WTC11 (cell line): ENCODE results near the gene QSOX2. TPM values are rescaled to one million over a fixed set of nuclear protein-coding genes. Genes with fewer than 3 reads are reported as not detected.

Experiments
- ATAC-seq: fragments of 200-7000 bp; cut with Tn5 transposase; 2 replicates; pipeline ENCODE4 v1.10.0; 2021; ENCODE audit warnings: mild to moderate bottlenecking, moderate library complexity
- CTCF ChIA-PET: fragments of 300-600 bp; sonication (Branson Sonifier 250); formaldehyde crosslinking; loops from one replicate; lab custom pipeline; 2021; ENCODE audit warnings: antibody characterized with exemption; lab: Charles Lee
- POLR2A ChIA-PET: fragments of 350-600 bp; sonication (Branson Sonifier 250); formaldehyde crosslinking; loops from one replicate; lab custom pipeline; 2021; ENCODE audit warnings: antibody characterized with exemption; lab: Charles Lee
- DNase-seq: peaks from one replicate; pipeline ENCODE4 v3.0.0; 2021; ENCODE audit warnings: low spot score
- H3K27ac Mint-ChIP-seq: 2 replicates; pipeline ENCODE4 v1.8.0; 2021; ENCODE audit warnings: mixed read lengths
- H3K27me3 Mint-ChIP-seq: 2 replicates; pipeline ENCODE4 v1.8.0; 2021; ENCODE audit warnings: low read depth, mild to moderate bottlenecking, moderate library complexity, mixed read lengths
- H3K36me3 Mint-ChIP-seq: 2 replicates; pipeline ENCODE4 v1.8.0; 2021; ENCODE audit warnings: mixed read lengths
- H3K4me1 Mint-ChIP-seq: 2 replicates; pipeline ENCODE4 v1.8.0; 2022; ENCODE audit warnings: mixed read lengths
- H3K4me3 Mint-ChIP-seq: 2 replicates; pipeline ENCODE4 v1.8.0; 2021; ENCODE audit warnings: mild to moderate bottlenecking, moderate library complexity, mixed read lengths
- H3K9me3 Mint-ChIP-seq: 2 replicates; pipeline ENCODE4 v1.8.0; 2021; ENCODE audit warnings: mixed read lengths
- CREB1 ChIP-seq: sonication (generic); formaldehyde crosslinking; IDR thresholded peaks from 2 replicates; pipeline ENCODE4 v1.8.0; 2023; ENCODE audit warnings: mild to moderate bottlenecking, missing genetic modification reagents
- EMX1 ChIP-seq: fragments of 250-450 bp; sonication (Bioruptor Pico); IDR thresholded peaks from 2 replicates; pipeline ENCODE4 v1.8.0; 2021; ENCODE audit warnings: mild to moderate bottlenecking
- HMGXB4 ChIP-seq: sonication (generic); formaldehyde crosslinking; IDR thresholded peaks from 2 replicates; pipeline ENCODE4 v1.8.1; 2023; ENCODE audit warnings: mild to moderate bottlenecking, moderate library complexity, missing genetic modification reagents
- IRF2 ChIP-seq: sonication (generic); formaldehyde crosslinking; IDR thresholded peaks from 2 replicates; pipeline ENCODE4 v1.8.0; 2022; ENCODE audit warnings: low read depth, missing genetic modification reagents, borderline replicate concordance
- NR1H2 ChIP-seq: sonication (generic); formaldehyde crosslinking; IDR thresholded peaks from 2 replicates; pipeline ENCODE4 v1.9.0; 2021; ENCODE audit warnings: mild to moderate bottlenecking, moderate library complexity, missing genetic modification reagents
- SP1 ChIP-seq: sonication (generic); formaldehyde crosslinking; conservative IDR thresholded peaks from 2 replicates; pipeline ENCODE4 v1.8.1; 2022; ENCODE audit warnings: missing genetic modification reagents
- TCF7 ChIP-seq: sonication (generic); formaldehyde crosslinking; IDR thresholded peaks from 2 replicates; pipeline ENCODE4 v1.8.0; 2022; ENCODE audit warnings: mild to moderate bottlenecking, low read depth, missing genetic modification reagents, moderate library complexity
- TEAD4 ChIP-seq: sonication (generic); formaldehyde crosslinking; IDR thresholded peaks from 2 replicates; pipeline ENCODE4 v1.8.0; 2022; ENCODE audit warnings: mild to moderate bottlenecking, missing genetic modification reagents
- ZBTB43 ChIP-seq: sonication (generic); formaldehyde crosslinking; IDR thresholded peaks from 2 replicates; pipeline ENCODE4 v1.8.1; 2023; ENCODE audit warnings: mild to moderate bottlenecking, missing genetic modification reagents
- ZNF138 ChIP-seq: sonication (generic); formaldehyde crosslinking; conservative IDR thresholded peaks from 2 replicates; pipeline ENCODE4 v1.8.1; 2022; ENCODE audit warnings: mild to moderate bottlenecking, moderate library complexity, missing genetic modification reagents
- ZNF532 ChIP-seq: fragments of 250-450 bp; sonication (Bioruptor Pico); IDR thresholded peaks from 2 replicates; pipeline ENCODE4 v1.9.0; 2021; ENCODE audit warnings: mild to moderate bottlenecking, borderline replicate concordance
- total RNA-seq: library from RNA; stranded (reverse); gene quantifications from 3 replicates; pipeline ENCODE4 v1.2.3, GENCODE V29; 2021
- TF ChIP-seq, protein P1 (sequence below): fragments of 250-450 bp; sonication (Bioruptor Pico); conservative IDR thresholded peaks from 2 replicates; pipeline ENCODE4 v1.9.0; 2021; ENCODE audit warnings: mild to moderate bottlenecking
- TF ChIP-seq, protein P2 (sequence below): fragments of 250-450 bp; sonication (Bioruptor Pico); IDR thresholded peaks from 2 replicates; pipeline ENCODE4 v1.9.0; 2021; ENCODE audit warnings: mild to moderate bottlenecking
- TF ChIP-seq, protein P3 (sequence below): sonication (generic); formaldehyde crosslinking; IDR thresholded peaks from 2 replicates; pipeline ENCODE4 v1.8.0; 2023; ENCODE audit warnings: mild to moderate bottlenecking, missing genetic modification reagents
- TF ChIP-seq, protein P4 (sequence below): sonication (generic); formaldehyde crosslinking; IDR thresholded peaks from 2 replicates; pipeline ENCODE4 v1.8.1; 2023; ENCODE audit warnings: mild to moderate bottlenecking, missing genetic modification reagents, moderate library complexity

QSOX2 gene
- total RNA-seq, 1 experiment from 2014 or later: 33.2 TPM

DNA sequence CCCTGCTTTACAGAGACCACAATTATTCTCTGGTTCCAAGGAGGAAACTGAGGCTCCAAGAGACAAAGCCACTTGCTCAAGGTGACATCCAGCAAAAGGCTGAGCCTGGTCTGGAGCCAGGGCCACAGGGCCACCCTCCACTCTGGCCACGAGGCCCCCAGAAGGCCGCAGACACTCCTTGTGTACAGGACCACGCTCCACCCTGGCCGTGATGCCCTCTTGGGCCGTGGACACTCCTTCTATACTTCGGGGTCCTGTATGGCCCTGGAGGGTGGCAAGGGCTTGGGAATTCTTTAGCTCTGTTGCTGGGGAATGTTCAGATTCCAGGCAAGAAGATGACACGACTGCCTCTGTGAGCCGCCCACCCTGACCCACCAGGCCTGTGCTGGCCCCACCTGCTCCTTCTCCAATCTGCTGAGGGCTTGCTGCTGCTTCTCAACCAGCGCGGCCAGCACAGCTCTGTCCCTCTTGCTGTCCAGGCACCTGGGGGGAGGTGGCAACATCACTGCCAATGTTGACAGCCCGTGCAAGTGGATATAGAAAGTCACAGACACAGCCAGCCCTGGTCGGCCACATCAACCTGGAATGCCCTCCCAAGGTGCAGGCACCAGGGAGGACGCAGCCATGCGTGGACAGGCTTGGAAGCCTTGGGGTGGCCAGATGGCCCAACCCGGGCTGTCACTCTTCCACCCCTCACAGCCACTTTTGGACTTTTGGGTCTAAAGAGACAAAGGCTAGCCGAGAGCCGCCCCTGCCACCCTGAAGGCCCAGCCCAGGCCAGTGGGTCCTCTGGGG is 20.1 kb upstream of the QSOX2 start:
- no peak for TF ChIP-seq CREB1 (CRISPR knock-in tag)
- no peak for TF ChIP-seq SP1
- no peak for TF ChIP-seq TCF7
- TF ChIP-seq, protein P1, sequence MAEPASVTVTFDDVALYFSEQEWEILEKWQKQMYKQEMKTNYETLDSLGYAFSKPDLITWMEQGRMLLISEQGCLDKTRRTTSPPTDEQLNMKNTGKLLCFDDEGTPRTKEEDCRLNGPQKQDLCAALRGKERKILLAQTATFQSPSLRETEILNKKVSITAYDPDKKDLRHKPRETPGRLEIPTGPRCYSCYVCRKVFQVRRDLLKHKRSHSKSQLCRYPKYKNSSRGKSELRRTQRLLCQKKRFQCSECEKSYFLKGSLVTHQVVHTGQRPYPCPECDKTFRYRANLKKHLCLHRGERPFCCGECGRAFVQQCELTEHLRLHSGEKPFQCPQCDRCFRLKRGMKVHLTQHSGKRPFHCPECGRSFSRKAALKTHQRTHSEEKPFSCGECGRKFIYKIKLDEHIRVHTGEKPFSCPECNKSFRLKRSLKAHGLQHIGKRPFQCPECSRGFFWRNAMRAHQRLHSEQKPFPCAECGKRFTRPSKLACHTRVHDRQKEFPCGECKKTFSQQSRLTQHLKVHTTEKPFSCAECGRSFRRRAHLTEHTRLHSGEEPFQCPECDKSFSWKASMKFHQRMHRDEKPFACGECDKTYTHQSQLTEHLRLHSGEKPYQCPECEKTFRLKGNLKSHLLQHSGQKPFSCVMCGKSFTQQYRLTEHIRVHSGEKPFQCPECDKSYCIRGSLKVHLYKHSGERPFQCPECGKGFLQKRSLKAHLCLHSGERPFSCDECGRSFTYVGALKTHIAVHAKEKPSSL: no peak
- TF ChIP-seq, protein P2, sequence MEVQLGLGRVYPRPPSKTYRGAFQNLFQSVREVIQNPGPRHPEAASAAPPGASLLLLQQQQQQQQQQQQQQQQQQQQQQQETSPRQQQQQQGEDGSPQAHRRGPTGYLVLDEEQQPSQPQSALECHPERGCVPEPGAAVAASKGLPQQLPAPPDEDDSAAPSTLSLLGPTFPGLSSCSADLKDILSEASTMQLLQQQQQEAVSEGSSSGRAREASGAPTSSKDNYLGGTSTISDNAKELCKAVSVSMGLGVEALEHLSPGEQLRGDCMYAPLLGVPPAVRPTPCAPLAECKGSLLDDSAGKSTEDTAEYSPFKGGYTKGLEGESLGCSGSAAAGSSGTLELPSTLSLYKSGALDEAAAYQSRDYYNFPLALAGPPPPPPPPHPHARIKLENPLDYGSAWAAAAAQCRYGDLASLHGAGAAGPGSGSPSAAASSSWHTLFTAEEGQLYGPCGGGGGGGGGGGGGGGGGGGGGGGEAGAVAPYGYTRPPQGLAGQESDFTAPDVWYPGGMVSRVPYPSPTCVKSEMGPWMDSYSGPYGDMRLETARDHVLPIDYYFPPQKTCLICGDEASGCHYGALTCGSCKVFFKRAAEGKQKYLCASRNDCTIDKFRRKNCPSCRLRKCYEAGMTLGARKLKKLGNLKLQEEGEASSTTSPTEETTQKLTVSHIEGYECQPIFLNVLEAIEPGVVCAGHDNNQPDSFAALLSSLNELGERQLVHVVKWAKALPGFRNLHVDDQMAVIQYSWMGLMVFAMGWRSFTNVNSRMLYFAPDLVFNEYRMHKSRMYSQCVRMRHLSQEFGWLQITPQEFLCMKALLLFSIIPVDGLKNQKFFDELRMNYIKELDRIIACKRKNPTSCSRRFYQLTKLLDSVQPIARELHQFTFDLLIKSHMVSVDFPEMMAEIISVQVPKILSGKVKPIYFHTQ (CRISPR knock-in tag): no peak
- no peak for TF ChIP-seq IRF2 (CRISPR knock-in tag)
- no peak for TF ChIP-seq ZBTB43
- TF ChIP-seq, protein P3, sequence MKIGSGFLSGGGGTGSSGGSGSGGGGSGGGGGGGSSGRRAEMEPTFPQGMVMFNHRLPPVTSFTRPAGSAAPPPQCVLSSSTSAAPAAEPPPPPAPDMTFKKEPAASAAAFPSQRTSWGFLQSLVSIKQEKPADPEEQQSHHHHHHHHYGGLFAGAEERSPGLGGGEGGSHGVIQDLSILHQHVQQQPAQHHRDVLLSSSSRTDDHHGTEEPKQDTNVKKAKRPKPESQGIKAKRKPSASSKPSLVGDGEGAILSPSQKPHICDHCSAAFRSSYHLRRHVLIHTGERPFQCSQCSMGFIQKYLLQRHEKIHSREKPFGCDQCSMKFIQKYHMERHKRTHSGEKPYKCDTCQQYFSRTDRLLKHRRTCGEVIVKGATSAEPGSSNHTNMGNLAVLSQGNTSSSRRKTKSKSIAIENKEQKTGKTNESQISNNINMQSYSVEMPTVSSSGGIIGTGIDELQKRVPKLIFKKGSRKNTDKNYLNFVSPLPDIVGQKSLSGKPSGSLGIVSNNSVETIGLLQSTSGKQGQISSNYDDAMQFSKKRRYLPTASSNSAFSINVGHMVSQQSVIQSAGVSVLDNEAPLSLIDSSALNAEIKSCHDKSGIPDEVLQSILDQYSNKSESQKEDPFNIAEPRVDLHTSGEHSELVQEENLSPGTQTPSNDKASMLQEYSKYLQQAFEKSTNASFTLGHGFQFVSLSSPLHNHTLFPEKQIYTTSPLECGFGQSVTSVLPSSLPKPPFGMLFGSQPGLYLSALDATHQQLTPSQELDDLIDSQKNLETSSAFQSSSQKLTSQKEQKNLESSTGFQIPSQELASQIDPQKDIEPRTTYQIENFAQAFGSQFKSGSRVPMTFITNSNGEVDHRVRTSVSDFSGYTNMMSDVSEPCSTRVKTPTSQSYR: no peak
- TF ChIP-seq, protein P4, sequence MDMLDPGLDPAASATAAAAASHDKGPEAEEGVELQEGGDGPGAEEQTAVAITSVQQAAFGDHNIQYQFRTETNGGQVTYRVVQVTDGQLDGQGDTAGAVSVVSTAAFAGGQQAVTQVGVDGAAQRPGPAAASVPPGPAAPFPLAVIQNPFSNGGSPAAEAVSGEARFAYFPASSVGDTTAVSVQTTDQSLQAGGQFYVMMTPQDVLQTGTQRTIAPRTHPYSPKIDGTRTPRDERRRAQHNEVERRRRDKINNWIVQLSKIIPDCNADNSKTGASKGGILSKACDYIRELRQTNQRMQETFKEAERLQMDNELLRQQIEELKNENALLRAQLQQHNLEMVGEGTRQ (CRISPR knock-in tag): no peak
- TF ChIP-seq TEAD4 (CRISPR knock-in tag): no peak
- no peak for TF ChIP-seq NR1H2 (CRISPR knock-in tag)
- TF ChIP-seq ZNF532: no peak
- TF ChIP-seq EMX1 (CRISPR knock-in tag): no peak
- no peak for TF ChIP-seq ZNF138 (CRISPR knock-in tag)
- TF ChIP-seq HMGXB4: no peak
- ATAC-seq: no peak
- Mint-ChIP-seq H3K36me3 (no peaks in the 10 kb centered on the region), H3K4me1 (peaks cover 22% of the 10 kb centered on the region), H3K4me3 (no peak overlapping the region), H3K27me3 (no peaks in the 10 kb centered on the region; the same call in 1 of the 2 replicates), H3K9me3 (no peaks in the 10 kb centered on the region), H3K27ac (no peak overlapping the region)
- DNase-seq: no peak
- CTCF ChIA-PET: no interaction called here
- POLR2A ChIA-PET: no interaction called here
